Endothelial cell (in vitro differentiated cells): ENCODE results near the gene TMSB4X. TPM values are rescaled to one million over a fixed set of nuclear protein-coding genes. Genes with fewer than 3 reads are reported as not detected.

Source experiments
- DNase-seq: peaks from one replicate; pipeline ENCODE4 v3.0.0; 2021; ENCODE audit warnings: low spot score
- H3K27ac Mint-ChIP-seq: one replicate; pipeline ENCODE4 v1.8.0; 2021; ENCODE audit warnings: mixed read lengths, inconsistent platforms; ENCODE audit not compliant: unreplicated experiment
- H3K27me3 Mint-ChIP-seq: one replicate; pipeline ENCODE4 v1.8.0; 2021; ENCODE audit warnings: mild to moderate bottlenecking, moderate library complexity, mixed read lengths, inconsistent platforms; ENCODE audit not compliant: unreplicated experiment
- H3K36me3 Mint-ChIP-seq: one replicate; pipeline ENCODE4 v1.8.0; 2021; ENCODE audit warnings: mild to moderate bottlenecking, low read depth, mixed read lengths, inconsistent platforms; ENCODE audit not compliant: unreplicated experiment
- H3K4me1 Mint-ChIP-seq: one replicate; pipeline ENCODE4 v1.8.0; 2021; ENCODE audit warnings: mild to moderate bottlenecking, mixed read lengths, inconsistent platforms; ENCODE audit not compliant: unreplicated experiment
- H3K4me3 Mint-ChIP-seq: one replicate; pipeline ENCODE4 v1.8.0; 2021; ENCODE audit warnings: mild to moderate bottlenecking, mixed read lengths, inconsistent platforms; ENCODE audit not compliant: unreplicated experiment
- H3K9me3 Mint-ChIP-seq: one replicate; pipeline ENCODE4 v1.8.0; 2021; ENCODE audit warnings: mixed read lengths, inconsistent platforms; ENCODE audit not compliant: unreplicated experiment
- CTCF ChIP-seq: fragments of 200-600 bp; sonication (generic); IDR thresholded peaks from one replicate; pipeline ENCODE4 v1.5.0; 2021; ENCODE audit warnings: antibody characterized with exemption; ENCODE audit not compliant: unreplicated experiment
- total RNA-seq: library from RNA; stranded (reverse); fragmentation: NEBNext Ultra II Directional; extraction: Animal tissue kit (Norgen Biotek cat#: 25700); gene quantifications from one replicate; pipeline ENCODE4 v1.2.1, GENCODE V29; 2021; ENCODE audit not compliant: unreplicated experiment

The TMSB4X gene
- total RNA-seq, 1 donor from 2014 or later = 3,201 TPM

DNA sequence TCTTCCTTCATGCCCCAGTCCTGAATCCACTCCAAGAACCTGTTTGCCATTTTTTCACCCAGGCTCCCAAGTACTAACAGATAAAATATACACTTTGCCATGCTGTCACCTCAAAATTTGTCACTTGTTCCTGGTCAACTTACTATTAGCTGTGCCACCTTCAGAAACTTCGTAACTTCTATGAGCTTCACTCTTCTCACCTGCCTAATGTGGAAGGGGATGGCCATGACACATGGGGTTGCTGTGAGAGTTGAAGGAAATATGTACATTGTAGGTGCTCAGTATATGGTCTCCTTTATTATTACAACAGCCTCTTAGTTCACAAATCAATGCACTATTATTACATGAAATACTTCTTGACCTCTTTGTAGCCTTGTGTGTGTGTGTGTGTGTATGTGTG is 10.4 kb downstream of the TMSB4X start:
- TF ChIP-seq CTCF = no peak
- H3K27ac Mint-ChIP-seq = no peak overlapping the region
- H3K4me3 Mint-ChIP-seq = no peak overlapping the region
- peaks cover 9% of the 10 kb centered on the region for H3K4me1 Mint-ChIP-seq
- no peaks in the 10 kb centered on the region for H3K9me3 Mint-ChIP-seq
- H3K27me3 Mint-ChIP-seq = peaks cover 1% of the 10 kb centered on the region
- DNase-seq = no peak
- peaks cover 7% of the 10 kb centered on the region for H3K36me3 Mint-ChIP-seq

- Mint-ChIP-seq H3K9me3 (no peaks in the 10 kb centered on the region), H3K4me1 (peaks cover 9% of the 10 kb centered on the region), H3K27me3 (peaks cover 1% of the 10 kb centered on the region), H3K27ac (no peak overlapping the region), H3K36me3 (peaks cover 7% of the 10 kb centered on the region), H3K4me3 (no peak overlapping the region)
- DNase-seq = no peak
- no peak for TF ChIP-seq CTCF
These were observed 11.4 kb downstream of the TMSB4X start for GRCh38 chrX:12986164-12986779.

DNA sequence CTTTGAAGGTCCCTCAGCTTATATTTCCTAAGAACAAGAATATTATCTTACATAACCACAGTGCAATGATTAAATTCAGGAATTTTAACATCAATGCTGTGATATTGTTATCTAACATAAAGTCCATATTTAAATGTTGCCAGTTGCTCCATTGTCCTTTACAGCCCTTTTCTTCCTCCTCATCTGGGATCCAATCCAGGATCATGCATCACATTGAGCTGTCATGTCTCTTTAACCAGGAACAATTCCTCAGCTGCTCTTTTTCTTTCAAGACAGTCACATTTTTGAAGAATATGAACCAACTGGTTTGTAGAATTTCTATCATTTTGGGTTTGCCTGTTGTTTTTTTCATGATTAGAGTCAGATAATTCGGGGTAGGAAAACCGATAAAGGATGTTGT is 12.0 kb downstream of the TMSB4X start:
- peaks cover 7% of the 10 kb centered on the region for H3K36me3 Mint-ChIP-seq
- no peak for DNase-seq
- H3K27ac Mint-ChIP-seq = no peak overlapping the region
- H3K27me3 Mint-ChIP-seq = peaks cover 1% of the 10 kb centered on the region
- H3K4me1 Mint-ChIP-seq = peaks cover 5% of the 10 kb centered on the region
- H3K4me3 Mint-ChIP-seq = no peak overlapping the region
- no peak for TF ChIP-seq CTCF
- no peaks in the 10 kb centered on the region for H3K9me3 Mint-ChIP-seq

GRCh38 chrX:12987340-12987739 is 12.4 kb downstream of the TMSB4X start:
- DNase-seq = no peak
- H3K27me3 Mint-ChIP-seq = peaks cover 1% of the 10 kb centered on the region
- H3K36me3 Mint-ChIP-seq = peaks cover 7% of the 10 kb centered on the region
- no peak overlapping the region for H3K27ac Mint-ChIP-seq
- H3K9me3 Mint-ChIP-seq = no peaks in the 10 kb centered on the region
- H3K4me1 Mint-ChIP-seq = peaks cover 5% of the 10 kb centered on the region
- no peak overlapping the region for H3K4me3 Mint-ChIP-seq
- no peak for TF ChIP-seq CTCF

GRCh38 chrX:12987900-12988594 is 13.1 kb downstream of the TMSB4X start:
- peaks cover 1% of the 10 kb centered on the region for H3K27me3 Mint-ChIP-seq
- TF ChIP-seq CTCF = no peak
- peaks cover 5% of the 10 kb centered on the region for H3K4me1 Mint-ChIP-seq
- no peak for DNase-seq
- H3K4me3 Mint-ChIP-seq = no peak overlapping the region
- no peak overlapping the region for H3K27ac Mint-ChIP-seq
- no peaks in the 10 kb centered on the region for H3K9me3 Mint-ChIP-seq
- peaks cover 7% of the 10 kb centered on the region for H3K36me3 Mint-ChIP-seq
